Stimulated activated CD8-positive, alpha-beta memory T cell treated with anti-CD3 and anti-CD28 coated beads, Interleukin-7, amount 100 ng/mL, for 4 hours (primary cell): Measurements from ENCODE around the gene OR13C8.

Experiments
- DNase-seq, 2 donors: peaks; one replicate each; pipeline ENCODE4 v3.0.0-alpha.2; 2020; ENCODE audit warnings: low read depth in 2 of 2

The OR13C8 gene

GRCh38 chr9:104617418-104617817, 48.5 kb downstream of the OR13C8 start:
- DNase-seq, result no peak

- DNase-seq, result no peak
These were observed 49.1 kb downstream of the OR13C8 start, which contains the start of gene OR13C9 for GRCh38 chr9:104618104-104618503. Gene OR13C9 (minus strand): TSS chr9:104618204. CDS start chr9:104618204, 0 bp downstream.
